ENCODE measurements around the gene METAP2.

The METAP2 gene

GRCh38 chr12:95553197-95553943 lies 79.4 kb downstream of the METAP2 start:
- Histone ChIP-seq H3K4me2 (no peak overlapping the region), H3K9ac (no peak overlapping the region), H3K27me3 (no peaks in the 10 kb centered on the region), H3K36me3 (no peaks in the 10 kb centered on the region), H3K27ac (no peak overlapping the region), H3K4me1 (peaks cover 12% of the 10 kb centered on the region; the same call in 1 of the 2 replicates), H3K4me3 (no peak overlapping the region), H3K9me3 (peaks cover 17% of the 10 kb centered on the region), H4K20me1 (no peaks in the 10 kb centered on the region)
- no peak for TF ChIP-seq Cebpa-rat (IDR thresholded peaks at IDR 0.05)

GRCh38 chr12:95554532-95555071 lies 80.7 kb downstream of the METAP2 start:
- H3K36me3 ChIP-seq = no peaks in the 10 kb centered on the region
- TF ChIP-seq Cebpa-rat (IDR thresholded peaks at IDR 0.05) = no peak
- H3K4me3 ChIP-seq = no peak overlapping the region
- H3K27me3 ChIP-seq = no peaks in the 10 kb centered on the region
- H4K20me1 ChIP-seq = no peaks in the 10 kb centered on the region
- no peak overlapping the region for H3K9ac ChIP-seq
- no peak overlapping the region for H3K4me2 ChIP-seq
- no peak overlapping the region for H3K27ac ChIP-seq
- H3K4me1 ChIP-seq = peaks cover 12% of the 10 kb centered on the region; the same call in 1 of the 2 replicates
- peaks cover 4% of the 10 kb centered on the region for H3K9me3 ChIP-seq

GRCh38 chr12:95557625-95558024 lies 83.7 kb downstream of the METAP2 start:
- H3K27ac ChIP-seq = no peak overlapping the region
- no peaks in the 10 kb centered on the region for H4K20me1 ChIP-seq
- H3K9me3 ChIP-seq = no peaks in the 10 kb centered on the region
- H3K4me1 ChIP-seq = peaks cover 12% of the 10 kb centered on the region; the same call in 1 of the 2 replicates
- no peaks in the 10 kb centered on the region for H3K36me3 ChIP-seq
- H3K4me3 ChIP-seq = no peak overlapping the region
- no peak overlapping the region for H3K4me2 ChIP-seq
- H3K9ac ChIP-seq = no peak overlapping the region
- TF ChIP-seq Cebpa-rat (IDR thresholded peaks at IDR 0.05) = no peak
- H3K27me3 ChIP-seq = no peaks in the 10 kb centered on the region

Data from BLaER1 (cell line).